MV-4-11 (cell line): ENCODE results near the gene MYBPC3.

Experiments
- DNase-seq: peaks from one replicate; lab custom pipeline; 2025; lab: John Stamatoyannopoulos, UW

Gene MYBPC3

DNA sequence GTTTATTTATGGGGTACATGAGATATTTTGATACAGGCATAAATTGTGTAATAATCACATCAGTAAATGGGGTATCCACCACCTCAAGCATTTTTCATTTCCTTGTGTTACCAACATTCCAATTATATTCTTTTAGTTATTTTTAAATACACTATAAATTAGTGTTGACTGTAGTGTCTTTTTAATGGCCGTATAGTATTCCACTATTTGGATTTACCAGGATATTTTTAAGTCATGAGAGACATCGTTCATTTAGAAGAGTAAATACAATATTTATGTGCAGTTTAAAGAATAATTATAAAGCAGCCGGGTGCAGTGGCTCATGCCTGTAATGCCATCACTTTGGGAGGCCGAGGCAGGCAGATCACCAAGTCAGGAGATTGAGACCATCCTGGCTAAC lies 32.0 kb upstream of the MYBPC3 start:
- DNase-seq: no peak

DNA sequence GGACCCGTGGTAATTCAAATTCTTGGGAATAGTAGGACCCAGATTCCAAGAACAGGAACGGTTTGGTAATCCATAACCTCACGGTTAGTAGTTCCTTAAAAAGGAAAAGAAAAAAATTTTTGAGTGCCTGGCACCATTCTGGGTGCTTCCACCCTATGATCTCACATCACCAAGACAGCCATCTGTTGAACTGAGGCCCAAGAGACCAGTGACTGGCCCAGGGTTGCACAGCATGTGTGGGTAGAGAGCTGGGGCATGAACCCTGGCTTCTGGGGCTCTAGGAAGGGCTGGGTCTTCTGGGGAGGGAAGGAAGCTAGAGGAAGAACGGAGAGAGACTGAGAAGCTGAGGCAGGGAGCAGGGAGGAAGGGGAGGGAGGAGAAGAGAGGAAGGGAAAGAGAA lies 30.6 kb upstream of the MYBPC3 start:
- DNase-seq: peak; percentile 32

DNA sequence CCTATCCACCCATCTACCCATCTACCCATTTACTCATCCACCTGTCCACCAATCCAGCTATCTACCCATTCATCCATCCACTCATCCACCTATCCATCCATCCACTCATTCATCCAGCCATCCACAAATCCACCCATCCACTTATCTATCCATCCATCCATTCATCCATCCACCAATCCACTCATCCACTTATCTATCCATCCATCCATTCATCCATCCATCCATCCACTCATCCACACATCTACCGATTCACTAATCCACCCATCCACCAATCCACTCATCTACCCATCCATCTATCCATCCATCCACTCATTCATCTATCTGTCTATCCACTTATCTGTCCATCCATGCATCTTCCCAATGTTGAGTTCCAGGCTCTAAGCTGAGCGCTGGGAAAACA lies 27.6 kb upstream of the MYBPC3 start:
- DNase-seq: no peak

DNA sequence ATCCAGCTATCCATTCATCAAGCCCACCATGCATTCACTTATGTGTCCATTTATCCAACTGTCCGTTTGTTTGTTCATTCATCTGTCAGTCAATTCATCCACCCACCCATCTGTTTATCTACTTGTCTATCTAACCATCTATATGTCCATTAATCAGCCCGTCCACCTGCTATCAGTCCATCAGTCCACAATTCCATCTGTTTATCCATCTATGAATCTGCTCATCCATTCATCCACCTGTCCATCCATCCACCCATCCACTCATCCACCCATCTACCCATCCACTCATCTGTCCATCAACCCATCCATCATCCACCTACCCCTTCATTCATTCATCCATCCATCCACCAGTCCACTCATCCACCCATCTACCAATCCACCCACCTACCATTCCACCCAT lies 26.8 kb upstream of the MYBPC3 start:
- no peak for DNase-seq

DNA sequence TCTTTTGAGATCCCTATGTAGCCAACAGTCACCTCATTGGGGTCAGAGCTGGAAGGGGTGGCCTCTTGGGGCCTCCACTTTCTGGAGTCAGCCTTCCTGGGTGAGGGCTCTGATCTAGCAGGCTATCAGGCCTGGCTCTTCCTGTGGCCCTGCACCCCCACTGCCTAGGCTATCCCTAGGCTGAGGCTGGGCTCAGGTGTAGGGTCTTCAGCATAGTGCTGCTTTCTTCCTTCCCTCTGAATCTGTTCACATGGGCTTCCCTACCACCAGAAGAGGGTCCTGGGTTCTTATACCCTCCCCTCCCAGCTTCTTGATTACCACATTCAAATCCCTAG lies 26.3 kb upstream of the MYBPC3 start:
- DNase-seq: no peak

DNA sequence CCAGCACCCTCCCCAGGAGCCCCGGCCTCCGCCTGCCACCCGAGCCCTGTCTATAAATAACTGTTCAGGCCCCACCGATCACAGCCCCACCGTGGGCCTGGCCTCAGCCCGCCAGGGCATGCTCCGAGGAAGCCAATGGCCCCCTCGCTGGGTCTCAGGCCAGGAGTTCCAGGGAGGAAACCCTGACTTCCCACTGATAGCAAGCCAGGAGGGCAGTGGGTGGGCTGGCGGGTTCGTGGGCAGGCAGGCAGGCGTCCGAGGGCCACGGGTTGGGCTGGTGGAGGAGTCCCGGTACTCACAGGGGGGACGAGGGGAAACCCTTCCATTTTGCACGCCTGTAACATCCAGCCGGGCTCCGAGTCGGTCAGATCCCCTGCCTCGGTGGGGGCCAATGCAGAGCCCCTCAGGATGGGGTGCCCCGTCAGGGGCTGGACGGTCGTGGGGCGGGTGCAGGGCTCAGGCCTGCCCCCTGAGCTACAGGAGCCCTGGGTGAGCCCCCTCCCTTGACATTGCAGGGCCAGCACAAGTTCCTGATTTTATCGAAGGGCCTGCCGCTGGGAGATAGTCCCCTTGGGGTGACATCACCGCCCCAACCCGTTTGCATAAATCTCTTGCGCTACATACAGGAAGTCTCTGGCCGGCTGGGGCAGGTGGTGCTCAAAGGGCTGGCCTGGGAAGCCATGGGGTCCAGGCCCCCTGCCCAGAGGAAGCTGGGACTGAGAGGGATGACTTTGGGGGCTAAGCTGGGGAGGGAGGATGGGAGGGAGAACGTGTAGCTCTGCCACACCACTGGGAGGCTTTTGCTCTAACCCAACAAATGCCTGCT lies 25.7 kb upstream of the MYBPC3 start, which contains the start of gene SPI1:
Gene SPI1, minus strand, starts transcription at position 538 of the 826 bp plus-strand sequence. Its CDS starts 194 bp downstream, at position 344.
- DNase-seq: peak; percentile 94

DNA sequence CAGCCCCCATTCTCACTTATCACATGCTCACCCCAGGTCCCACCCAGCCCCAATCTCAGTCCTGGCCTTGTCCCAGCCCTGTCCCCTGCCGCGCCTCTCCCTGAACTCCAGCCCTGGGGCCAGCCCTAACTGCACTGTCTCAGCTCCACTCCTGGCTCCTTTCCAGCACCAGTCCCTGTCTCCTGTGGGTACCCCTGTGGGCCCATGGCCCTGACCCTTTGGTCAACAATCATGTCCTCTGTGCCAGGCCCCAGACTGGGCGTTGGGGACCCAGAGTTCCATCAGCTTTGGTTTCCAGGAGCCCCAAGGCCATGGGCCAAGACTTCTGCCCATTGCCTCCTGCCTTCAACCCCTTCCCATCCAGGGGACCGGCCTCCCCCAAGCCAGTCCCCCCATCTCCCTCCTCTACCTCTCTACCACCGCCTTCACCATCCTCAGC lies 25.1 kb upstream of the MYBPC3 start:
- DNase-seq: no peak

DNA sequence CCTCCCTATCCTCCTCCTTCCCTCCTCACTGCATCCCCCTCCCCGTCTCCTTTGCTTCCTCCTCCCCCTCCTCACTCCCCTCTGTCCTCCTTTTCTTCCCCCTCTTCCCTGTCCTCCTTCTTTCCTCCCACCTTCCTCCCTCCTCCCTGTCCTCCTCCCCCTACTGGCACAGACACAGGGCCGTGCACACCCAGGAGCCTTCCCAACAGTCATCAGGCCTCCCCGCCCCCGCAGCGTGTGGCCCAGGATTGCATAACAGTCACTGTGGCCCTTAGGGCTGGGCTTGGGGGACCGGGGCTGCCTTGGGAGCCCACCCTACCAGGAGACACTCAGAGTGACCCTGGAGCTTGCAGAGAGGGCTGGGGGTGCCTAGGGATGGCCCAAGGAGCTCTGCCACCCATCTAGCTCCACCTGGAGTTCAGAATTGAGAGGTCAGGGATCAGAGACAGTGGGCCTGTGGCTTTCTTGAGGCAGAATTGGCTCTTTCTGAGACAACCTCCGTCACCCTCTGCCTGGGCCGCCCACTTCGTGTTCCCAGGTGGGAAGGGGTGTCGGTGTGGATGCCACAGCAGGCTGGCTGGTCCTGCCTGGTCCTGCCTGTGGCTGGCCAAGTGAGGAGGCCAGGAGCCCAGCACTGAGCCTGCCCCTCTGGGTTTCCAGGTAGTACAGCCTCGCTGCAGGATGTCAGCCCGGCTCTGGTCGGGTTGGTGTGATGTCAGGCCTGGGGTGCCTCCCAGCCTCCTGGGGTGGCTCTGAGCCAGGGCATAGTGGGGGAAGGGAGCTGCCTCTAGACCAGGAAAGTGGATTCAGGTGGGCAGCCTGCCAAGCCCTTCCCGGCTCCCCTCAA lies 24.2 kb upstream of the MYBPC3 start:
- DNase-seq: peak; percentile 67

DNA sequence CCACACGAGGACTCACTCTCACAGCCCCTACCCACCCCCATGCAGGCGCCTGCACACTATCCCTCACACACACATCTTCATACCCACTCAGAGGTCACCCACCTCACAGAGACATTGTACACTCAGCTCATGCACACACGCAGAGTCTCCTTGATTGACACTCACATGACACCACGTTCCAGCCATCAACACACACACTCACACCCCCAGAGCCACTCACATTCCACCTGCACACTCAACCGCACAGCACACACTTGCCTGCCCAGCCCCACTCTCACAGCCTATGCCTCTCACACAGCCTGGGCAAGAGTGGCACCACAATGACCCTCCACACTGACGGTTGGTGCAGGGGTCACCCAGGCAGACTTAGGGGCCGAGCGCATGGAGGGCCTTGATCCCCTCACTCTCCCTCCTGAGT lies 23.6 kb upstream of the MYBPC3 start:
- DNase-seq: no peak

DNA sequence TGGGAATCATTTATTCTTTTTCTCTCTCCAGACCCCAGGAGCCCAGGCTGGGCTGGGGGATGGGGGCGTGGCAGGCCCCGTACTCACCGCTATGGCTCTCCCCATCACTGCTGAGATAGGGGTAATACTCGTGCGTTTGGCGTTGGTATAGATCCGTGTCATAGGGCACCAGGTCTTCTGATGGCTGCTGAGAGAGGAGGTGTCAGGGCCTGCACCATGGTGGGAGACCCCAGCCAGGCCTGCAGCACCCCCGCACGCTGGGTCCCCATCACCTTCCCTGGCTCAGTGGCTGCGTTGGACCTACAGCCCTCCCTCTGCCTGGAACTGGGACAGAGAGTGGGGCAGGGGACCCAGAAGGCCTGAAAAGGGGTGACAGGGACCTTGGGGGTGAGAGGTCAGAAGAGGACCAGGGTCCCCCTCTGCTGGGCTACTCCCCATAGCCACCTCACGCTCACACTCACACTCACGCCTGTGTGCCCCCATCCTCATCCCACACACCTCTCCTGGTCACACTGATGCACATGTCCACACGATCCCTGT lies 23.1 kb upstream of the MYBPC3 start:
- no peak for DNase-seq

DNA sequence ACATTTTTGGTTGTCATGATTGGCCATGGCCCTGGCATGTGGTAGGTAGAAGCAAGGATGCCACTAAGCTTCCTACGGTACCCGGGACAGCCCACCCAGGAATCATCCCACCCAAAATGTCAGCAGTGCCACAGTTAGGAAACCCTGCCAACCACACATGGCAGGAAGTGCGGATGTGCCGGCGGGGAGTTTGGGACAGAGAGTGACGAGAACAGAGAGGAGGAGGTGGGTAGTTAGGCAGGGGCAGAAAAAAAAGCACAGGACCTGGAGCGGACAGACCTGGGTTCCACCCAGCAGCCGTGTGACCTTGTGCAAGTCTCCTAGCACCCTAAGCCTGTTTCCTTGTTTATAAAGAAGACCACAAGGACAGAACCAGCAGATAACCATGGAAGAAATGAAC lies 22.5 kb upstream of the MYBPC3 start:
- no peak for DNase-seq

DNA sequence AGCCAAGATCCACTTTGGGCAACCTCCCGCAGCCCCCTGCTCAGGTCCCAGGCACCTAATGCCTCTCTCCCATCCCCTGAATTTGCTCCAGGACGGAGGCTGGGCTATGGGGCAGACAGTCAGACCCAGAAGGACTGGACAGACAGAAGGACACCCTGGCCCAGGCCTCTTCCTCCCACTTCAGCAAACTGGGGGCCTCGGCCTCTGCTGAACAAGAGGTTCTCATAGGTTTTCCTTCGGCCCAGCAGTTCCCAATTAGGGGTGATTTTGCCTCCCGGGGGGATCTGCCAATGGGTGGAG lies 22.2 kb upstream of the MYBPC3 start:
- DNase-seq: no peak

DNA sequence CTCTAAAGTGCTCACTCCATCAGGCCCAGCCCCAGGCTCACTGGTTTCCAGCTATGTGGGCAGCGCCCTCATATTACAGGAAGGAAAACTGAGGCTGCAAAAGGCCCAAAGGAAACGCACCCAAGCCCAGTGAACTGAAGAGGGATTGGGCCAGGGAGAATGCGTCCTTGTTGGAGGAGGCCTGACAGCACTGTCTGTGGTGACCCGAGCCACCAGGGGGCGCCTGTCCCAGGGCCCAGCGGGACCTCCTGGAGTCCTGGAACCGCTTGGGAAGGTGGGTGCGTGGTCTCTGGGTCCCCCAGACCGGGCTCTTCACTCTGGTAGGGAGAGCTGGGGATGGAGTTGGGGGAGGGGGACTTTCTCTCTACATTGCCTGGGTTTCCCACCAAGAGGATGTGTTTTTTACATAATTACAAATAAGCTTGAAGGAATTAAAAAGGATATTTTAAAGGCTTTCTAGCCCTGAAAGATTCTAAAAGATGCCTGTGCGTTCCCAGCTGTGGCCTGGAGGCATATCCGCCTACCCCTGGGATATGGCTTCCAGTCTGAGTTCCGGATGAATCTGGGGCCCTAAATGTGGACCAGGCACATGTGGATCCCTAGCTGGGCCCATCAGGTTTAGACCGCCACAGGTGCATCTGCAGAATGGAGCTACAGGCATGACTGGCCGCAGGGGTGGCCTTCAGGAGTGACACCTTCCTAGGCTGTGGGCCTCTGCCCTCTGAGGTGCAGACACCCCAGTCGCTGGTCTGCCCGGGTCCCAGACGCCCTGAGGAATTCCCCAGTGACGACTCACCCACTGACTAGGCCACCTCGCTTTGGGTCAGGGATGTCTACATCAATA lies 21.6 kb upstream of the MYBPC3 start:
- DNase-seq: peak; percentile 24

DNA sequence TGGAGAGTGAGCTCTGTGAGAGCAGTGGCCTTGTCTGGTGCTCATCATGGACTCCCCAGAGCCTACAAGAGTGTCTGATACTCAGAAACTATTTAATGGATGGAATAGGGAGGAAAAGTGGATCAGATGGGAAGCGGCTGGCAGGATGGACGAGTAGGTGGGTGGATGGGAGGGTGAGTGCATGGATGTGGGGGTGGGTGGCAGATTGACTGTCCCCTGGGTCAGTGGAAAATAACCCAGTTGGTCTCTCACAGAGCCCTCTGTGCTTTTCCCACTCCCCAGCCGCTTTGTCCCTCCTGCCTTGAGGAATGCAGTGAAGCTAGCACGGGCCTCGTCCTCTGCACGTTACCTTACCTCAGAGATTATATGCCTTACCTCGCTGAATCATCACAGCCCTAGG lies 19.9 kb upstream of the MYBPC3 start:
- no peak for DNase-seq

DNA sequence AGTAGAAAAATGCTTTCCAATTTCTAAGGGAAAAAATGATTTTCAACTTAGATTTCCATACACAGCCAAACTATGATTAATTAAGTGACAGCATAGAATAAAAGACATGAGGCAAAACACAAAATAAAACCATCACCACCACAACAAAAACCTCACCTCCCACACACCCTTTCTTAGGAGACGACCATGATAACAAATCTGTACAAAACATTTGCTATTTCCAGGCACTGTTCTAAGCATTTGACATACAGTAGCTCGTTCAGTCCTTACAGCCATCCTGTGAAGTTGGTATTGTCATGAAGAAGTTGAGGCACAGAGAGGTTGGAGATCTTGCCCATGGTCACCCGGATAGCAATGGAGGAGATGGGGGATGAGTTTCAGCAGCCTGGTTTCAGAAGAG lies 17.2 kb upstream of the MYBPC3 start:
- no peak for DNase-seq

DNA sequence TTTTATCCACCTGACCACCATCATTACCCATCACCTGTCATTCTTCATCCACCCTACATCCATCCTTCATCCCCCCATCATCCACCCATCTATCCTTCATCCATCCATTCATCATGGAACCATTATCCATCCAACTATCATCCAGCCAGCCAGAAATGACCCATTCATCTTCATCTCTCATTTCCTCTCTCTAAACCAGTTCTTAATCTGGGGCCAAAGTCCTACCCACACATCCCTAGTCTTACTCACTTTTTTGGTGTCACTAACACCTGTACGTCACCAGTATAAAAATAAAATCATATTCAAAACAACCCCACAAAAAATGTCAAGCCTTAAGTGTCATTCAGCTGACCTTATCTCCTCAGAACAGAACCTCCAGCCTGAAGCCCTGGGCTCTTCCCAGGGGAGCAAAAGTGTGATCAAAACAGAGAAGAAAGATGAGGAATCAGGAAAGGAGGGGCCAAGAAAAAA lies 13.6 kb upstream of the MYBPC3 start:
- DNase-seq: no peak

DNA sequence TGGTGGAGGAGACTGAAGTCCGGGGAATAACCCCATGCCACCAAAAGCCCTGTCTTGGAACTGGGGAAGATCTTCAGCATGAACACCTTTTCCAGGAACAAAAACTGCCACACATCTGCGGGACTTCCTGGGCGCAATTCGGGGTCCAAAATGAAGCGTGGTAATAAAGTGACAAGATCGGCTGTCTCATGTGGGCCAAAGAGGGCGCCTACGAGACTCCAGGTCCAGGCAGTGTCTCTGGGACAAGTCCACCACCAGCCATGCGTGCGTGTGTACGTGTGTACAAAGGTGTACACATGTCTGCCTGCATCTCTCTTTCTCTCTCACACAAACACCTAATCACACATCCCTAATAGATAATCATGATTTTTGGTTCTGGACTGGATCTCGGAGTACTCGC lies 8.9 kb upstream of the MYBPC3 start:
- no peak for DNase-seq

DNA sequence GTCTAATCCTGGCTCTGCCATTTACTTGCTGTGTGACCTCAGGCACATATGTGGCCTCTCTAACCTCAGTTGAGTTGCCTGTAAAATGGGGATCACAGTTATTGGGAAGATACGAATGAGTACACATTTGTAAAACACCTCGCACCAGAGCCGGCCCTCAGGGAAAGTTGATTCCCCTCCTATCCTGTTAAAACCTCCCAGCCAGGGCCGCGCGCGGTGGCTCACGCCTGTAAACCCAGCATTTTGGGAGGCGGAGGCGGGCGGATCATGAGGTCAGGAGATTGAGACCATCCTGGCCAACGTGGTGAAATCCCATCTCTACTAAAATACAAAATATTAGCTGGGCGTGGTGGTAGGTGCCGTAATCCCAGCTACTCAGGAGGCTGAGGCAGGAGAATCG lies 7.8 kb upstream of the MYBPC3 start:
- DNase-seq: no peak

DNA sequence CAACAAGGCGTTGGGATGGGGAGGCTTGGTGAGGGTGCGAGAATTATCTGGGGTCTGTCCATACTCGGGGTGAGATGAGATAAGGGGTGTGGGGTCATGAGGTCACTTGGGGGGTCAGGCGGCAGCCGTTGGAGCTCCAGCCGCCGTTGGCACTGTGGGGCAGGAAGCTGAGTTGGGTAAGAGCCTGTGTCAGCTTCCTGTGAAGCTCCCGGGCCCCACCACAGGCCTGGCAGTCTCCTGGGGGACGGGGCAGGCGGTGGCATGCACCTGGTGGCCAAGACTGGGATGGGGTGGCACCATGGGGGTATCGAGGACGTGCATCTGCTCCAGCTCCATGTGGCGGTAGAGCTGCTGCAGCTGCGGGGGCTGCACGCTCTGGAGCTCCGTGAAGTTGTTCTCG lies 7.1 kb upstream of the MYBPC3 start:
- peak; percentile 88 for DNase-seq

DNA sequence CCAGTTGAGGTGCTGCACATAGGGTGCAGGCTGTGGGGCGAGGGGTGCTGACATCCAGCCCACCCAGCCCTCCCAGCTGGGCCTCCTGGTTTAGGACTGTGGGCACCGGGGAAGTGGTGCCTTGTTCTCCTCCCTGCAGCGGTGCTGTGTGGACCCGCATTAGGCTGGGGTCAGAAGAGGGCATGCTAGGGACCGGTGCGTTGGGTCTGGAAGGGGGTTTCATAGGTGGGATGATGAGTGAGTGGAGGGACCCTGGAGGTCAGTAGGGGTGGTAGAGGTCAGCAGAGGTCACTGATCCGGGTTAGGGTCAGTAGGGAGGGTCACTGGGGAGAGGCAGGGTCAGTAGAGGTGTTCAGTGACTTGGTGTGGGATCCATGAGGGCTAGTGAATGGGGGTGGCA lies 6.7 kb upstream of the MYBPC3 start:
- DNase-seq: no peak

DNA sequence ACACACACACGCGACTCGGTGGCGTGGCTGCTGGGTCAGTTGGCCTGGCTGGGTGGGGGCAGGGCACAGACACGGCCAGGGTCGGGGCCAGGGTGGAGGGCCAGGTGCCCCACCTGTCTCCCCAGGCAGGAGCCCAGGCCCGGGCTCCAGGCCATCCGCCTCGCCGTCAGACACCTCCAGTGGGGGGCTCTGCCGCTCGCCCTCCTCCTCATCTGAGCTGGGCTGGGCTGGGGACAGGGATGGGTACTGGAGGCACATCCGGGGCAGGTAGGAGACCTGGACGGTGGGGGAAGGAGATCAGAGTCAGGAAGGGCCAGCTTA lies 6.2 kb upstream of the MYBPC3 start:
- DNase-seq: no peak

DNA sequence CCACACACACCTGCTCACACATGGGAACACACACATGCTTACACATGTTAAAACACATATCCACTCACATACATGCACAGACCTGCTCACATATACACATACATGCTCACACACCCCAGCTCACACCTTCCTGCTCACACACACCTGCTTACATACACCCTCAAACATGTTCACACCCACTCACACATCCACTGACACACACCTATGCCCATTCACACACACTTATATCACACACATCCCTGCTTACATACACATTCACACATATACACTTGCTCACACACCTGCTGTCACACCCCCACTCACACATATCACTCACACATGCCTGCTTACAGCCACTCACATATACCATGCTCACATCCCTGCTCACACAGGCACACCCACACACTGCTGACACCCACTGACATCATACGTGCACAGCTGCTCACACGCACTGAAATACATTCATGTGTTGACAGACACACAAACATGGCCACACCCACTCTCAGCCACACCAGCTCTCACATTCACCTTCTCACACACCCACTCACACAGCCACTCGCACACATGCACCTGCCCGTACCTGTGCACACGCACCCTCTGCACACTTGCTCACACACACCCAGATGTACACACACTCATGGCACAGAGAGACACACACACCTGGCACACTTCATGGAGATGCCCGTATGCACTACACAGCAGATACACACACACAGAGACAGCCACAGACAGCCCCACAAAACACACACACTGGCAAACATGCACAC lies 5.7 kb upstream of the MYBPC3 start:
- DNase-seq: no peak
